Bronchial smooth muscle cell (primary cell): Measurements from ENCODE around the gene CSH1. TPM values are rescaled to one million over a fixed set of nuclear protein-coding genes. Genes with fewer than 3 reads are reported as not detected.

Experiments
- total RNA-seq: library from RNA; depleted of rRNA; stranded (reverse); fragments of >200 nt; gene quantifications from 2 replicates; pipeline ENCODE4 v1.2.1, GENCODE V29; 2014

CSH1 gene
- not detected in 2 replicates for total RNA-seq

DNA sequence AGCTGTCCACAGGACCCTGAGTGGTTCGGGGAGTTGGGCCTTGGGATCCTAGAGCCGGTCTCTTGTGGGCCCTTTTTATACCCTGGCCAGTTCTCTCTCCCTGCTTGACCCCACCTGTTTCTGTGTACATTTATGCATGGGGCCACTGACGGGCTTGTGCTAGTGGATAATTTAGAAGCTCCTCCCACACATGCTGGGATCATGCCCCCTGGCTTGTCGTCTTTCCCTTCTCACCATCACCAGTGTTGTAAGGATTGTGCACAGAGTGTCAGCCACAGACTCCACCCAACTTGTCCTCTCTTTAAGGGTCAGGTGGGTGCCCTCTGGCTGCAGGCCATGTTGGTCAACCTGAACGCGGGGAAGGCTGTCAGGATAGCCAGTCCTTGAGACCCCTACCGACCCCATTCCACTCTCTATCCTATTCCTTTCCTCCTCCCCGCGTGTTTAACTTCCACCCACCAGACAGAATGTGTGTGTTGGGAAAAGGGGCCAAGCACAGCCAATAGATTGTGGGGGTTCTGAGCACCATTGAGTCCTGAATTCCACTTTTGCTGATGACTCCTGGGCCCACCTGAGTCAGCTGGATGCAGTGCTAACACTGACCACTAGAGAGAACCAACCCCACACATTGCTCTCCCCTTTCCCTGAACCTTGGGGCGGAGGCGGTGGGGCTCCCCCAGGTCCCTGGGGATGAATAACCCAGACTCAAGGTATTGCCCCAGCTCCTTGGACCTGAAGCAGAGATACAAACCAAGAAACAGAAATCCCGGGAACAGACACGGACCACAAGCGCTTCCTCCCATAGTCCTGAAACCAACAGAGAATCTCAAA lies at the start of gene CSH1:
TSS of gene CSH1 (minus strand) at position 51 of the 831 bp plus-strand sequence. CDS start 63 bp downstream, outside the sequence.

GRCh38 chr17:63931981-63932561 lies 35.7 kb upstream of the CSH1 start, which contains the start of gene CD79B:
Gene CD79B, minus strand, starts transcription at chr17:63932331. Its CDS starts 70 bp downstream, at chr17:63932261.

GRCh38 chr17:63918789-63919305 lies 22.5 kb upstream of the CSH1 start, which contains the start of gene GH1:
Gene GH1, minus strand, starts transcription at chr17:63918839. Its CDS starts 63 bp downstream, at chr17:63918776.

GRCh38 chr17:63911041-63911635 lies 14.8 kb upstream of the CSH1 start, which contains the start of gene CSHL1:
Gene CSHL1, minus strand, starts transcription at chr17:63911258. Its CDS starts 62 bp downstream, at chr17:63911196.

GRCh38 chr17:63881935-63882601 lies 14.3 kb downstream of the CSH1 start, which contains the start of gene GH2:
Gene GH2, minus strand, starts transcription at chr17:63881944. Its CDS starts 143 bp downstream, at chr17:63881801.

GRCh38 chr17:63873577-63873976 lies 22.8 kb downstream of the CSH1 start, which contains the start of gene CSH2:
Gene CSH2, minus strand, starts transcription at chr17:63873677. Its CDS starts 63 bp downstream, at chr17:63873614.

Other genes starting within 250 kb of the CSH1 start
- gene LIMD2, start 196.4 kb downstream of the CSH1 start, total RNA-seq = 2.0 and 3.3 TPM in 2 replicates
- 17.3 and 19.7 TPM in 2 replicates for gene STRADA, start 154.8 kb downstream of the CSH1 start, total RNA-seq
- gene CCDC47, start 123.0 kb downstream of the CSH1 start, total RNA-seq = 52.5 and 59.6 TPM in 2 replicates
- gene DDX42, start 122.4 kb downstream of the CSH1 start, total RNA-seq = 58.6 and 60.1 TPM in 2 replicates
- 84.7 and 92.4 TPM in 2 replicates for gene PSMC5, start 69.1 kb downstream of the CSH1 start, total RNA-seq
- gene FTSJ3, start 68.9 kb downstream of the CSH1 start, total RNA-seq = 61.0 and 66.5 TPM in 2 replicates
- 73.2 and 101 TPM in 2 replicates for gene SMARCD2, start 53.9 kb downstream of the CSH1 start, total RNA-seq
- not detected in 2 replicates for gene CSH2, start 22.9 kb downstream of the CSH1 start, total RNA-seq
- not detected in 2 replicates for gene GH2, start 14.6 kb downstream of the CSH1 start, total RNA-seq
- 0.16 TPM in 1 of 2 replicates, not detected in the other for gene CSHL1, start 14.7 kb upstream of the CSH1 start, total RNA-seq
- not detected in 2 replicates for gene GH1, start 22.3 kb upstream of the CSH1 start, total RNA-seq
- gene CD79B, start 35.8 kb upstream of the CSH1 start, total RNA-seq = 0.09 and 0.16 TPM in 2 replicates
- 0.09 and 0.16 TPM in 2 replicates for gene SCN4A, start 76.3 kb upstream of the CSH1 start, total RNA-seq
- 0.47 and 0.52 TPM in 2 replicates for gene PRR29, start 101.8 kb upstream of the CSH1 start, total RNA-seq
- 0.26 and 0.32 TPM in 2 replicates for gene ICAM2, start 124.1 kb upstream of the CSH1 start, total RNA-seq
- 4.3 and 7.8 TPM in 2 replicates for gene ERN1, start 233.6 kb upstream of the CSH1 start, total RNA-seq